HepG2 (cell line): ENCODE data around the gene CARD19. TPM values are rescaled to one million over a fixed set of nuclear protein-coding genes. Genes with fewer than 3 reads are reported as not detected.
A peak's percentile ranks its signal among the peaks of the same experiment; 100 is the strongest.

Experiments
- ARNT ChIP-seq: fragments of 450-650 bp; IDR thresholded peaks from 2 replicates; pipeline ENCODE4 v1.6.1; 2017
- DPF2 ChIP-seq: sonication (generic); formaldehyde crosslinking; IDR thresholded peaks from 2 replicates; pipeline ENCODE4 v1.4.0; 2020; ENCODE audit warnings: mild to moderate bottlenecking, low read depth, missing genetic modification reagents, borderline replicate concordance
- GATAD1 ChIP-seq: IDR thresholded peaks from 2 replicates; pipeline ENCODE4 v1.6.1; 2016; ENCODE audit warnings: missing genetic modification reagents, missing compliant biosample characterization
- SMARCE1 ChIP-seq: fragments of 450-650 bp; IDR thresholded peaks from 2 replicates; pipeline ENCODE4 v1.6.1; 2017; ENCODE audit warnings: borderline replicate concordance
- SOX13 ChIP-seq, 3 experiments: fragments of 450-650 bp in 1 of 3; sonication (generic) in 1 of 3; formaldehyde crosslinking in 1 of 3; IDR thresholded peaks in 2 of 3; conservative IDR thresholded peaks in 1 of 3; 2 replicates each; pipeline versions ENCODE4 v1.5.0 to v1.6.1; 2016 to 2020; ENCODE audit warnings: antibody characterized with exemption in 1 of 3, mild to moderate bottlenecking in 1 of 3, missing compliant biosample characterization in 1 of 3, missing genetic modification reagents in 1 of 3, moderate library complexity in 1 of 3
- TMF1 ChIP-seq: sonication (generic); formaldehyde crosslinking; IDR thresholded peaks from 2 replicates; pipeline ENCODE4 v1.8.1; 2022; ENCODE audit warnings: low read depth, missing genetic modification reagents
- ZNF225 ChIP-seq: sonication (generic); formaldehyde crosslinking; IDR thresholded peaks from 2 replicates; pipeline ENCODE4 v1.4.0; 2020; ENCODE audit warnings: mild to moderate bottlenecking, missing genetic modification reagents
- polyA plus RNA-seq, 8 experiments: library from polyadenylated mRNA; depleted of rRNA in 3 of 8; stranded (reverse) in 7 of 8; unstranded in 1 of 8; fragments of >200 nt; fragmentation: Illumina TruSeq in 4 of 8; extraction: Trizol in 4 of 8; gene quantifications; 2 replicates each; pipeline versions ENCODE4 v1.2.1 to v1.2.3, GENCODE V29; 2011 to 2016; ENCODE audit warnings: low read depth in 4 of 8, missing spikeins in 1 of 8, mixed read lengths in 1 of 8; ENCODE audit not compliant: insufficient read depth in 1 of 8
- total RNA-seq, 5 experiments: library from RNA; depleted of rRNA; stranded (reverse); fragments of >200 nt; fragmentation: Illumina TruSeq; extraction: Trizol; gene quantifications; 2 replicates each; pipeline ENCODE4 v1.2.3, GENCODE V29; 2016; ENCODE audit warnings: low read depth in 1 of 5
- TF ChIP-seq, protein P1 (sequence below): sonication (generic); formaldehyde crosslinking; IDR thresholded peaks from 2 replicates; pipeline ENCODE4 v1.5.0; 2020; ENCODE audit warnings: missing genetic modification reagents
- TF ChIP-seq, protein P2 (sequence below): sonication (generic); formaldehyde crosslinking; IDR thresholded peaks from 2 replicates; pipeline ENCODE4 v1.9.0; 2021; ENCODE audit warnings: missing genetic modification reagents, borderline replicate concordance
- TF ChIP-seq, protein P3 (sequence below): sonication (generic); formaldehyde crosslinking; IDR thresholded peaks from 2 replicates; pipeline ENCODE4 v1.9.0; 2021; ENCODE audit warnings: mild to moderate bottlenecking, missing genetic modification reagents
- TF ChIP-seq, protein P4 (sequence below): sonication (generic); formaldehyde crosslinking; IDR thresholded peaks from 2 replicates; pipeline ENCODE4 v1.8.1; 2023; ENCODE audit warnings: mild to moderate bottlenecking, moderate library complexity, missing genetic modification reagents
- TF ChIP-seq, protein P5 (sequence below): sonication (generic); formaldehyde crosslinking; IDR thresholded peaks from 2 replicates; pipeline ENCODE4 v1.8.1; 2023; ENCODE audit warnings: mild to moderate bottlenecking, missing genetic modification reagents

Gene CARD19
- total and polyA plus RNA-seq, 2 of the 13 experiments (the other 11 are each of a cell fraction or from before 2014, with no cell fraction given): 18.4 to 47.2 TPM

DNA sequence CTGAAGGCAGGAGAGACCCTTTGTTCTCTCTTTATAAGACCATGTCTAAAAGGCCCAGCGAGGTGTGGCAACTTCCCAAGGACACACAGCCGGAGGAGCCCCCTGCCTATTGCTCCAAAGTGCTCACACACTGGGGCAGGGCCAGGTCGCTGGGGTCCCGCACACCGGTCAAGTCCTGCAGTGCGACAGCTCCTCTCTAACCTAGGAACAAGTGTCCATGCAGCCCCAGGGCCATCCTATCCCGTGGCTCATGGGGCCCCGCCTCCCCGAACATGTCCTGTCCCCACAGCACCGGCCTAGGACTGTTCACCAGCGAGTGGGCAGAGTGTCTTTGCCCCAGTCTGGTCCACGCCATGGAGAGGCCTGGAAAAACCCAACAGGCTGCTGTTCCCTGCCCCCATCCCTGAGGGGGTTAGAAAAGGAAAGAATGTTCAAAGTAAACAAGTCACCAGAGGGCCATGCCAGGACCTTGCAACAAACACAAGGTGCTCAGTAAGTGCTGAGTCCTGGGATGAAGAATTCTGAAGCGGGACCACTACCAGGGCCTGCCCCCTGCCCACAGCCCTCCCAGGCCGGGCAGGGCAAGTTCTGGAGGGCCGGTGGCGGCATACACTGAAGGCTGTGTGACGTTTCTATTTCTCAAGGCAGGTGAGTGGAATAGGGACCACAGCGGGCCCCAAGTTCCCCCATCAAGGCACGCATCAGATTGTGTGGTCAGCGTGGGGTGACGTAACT is 37.1 kb downstream of the CARD19 start (continued):
- TF ChIP-seq, protein P1, sequence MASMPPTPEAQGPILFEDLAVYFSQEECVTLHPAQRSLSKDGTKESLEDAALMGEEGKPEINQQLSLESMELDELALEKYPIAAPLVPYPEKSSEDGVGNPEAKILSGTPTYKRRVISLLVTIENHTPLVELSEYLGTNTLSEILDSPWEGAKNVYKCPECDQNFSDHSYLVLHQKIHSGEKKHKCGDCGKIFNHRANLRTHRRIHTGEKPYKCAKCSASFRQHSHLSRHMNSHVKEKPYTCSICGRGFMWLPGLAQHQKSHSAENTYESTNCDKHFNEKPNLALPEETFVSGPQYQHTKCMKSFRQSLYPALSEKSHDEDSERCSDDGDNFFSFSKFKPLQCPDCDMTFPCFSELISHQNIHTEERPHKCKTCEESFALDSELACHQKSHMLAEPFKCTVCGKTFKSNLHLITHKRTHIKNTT (CRISPR knock-in tag): no peak
- no peak for TF ChIP-seq SOX13 (IDR thresholded peaks at IDR 0.05)
- TF ChIP-seq SOX13 (CRISPR knock-in tag; conservative IDR thresholded peaks at IDR 0.05 in 1 of 2, IDR thresholded peaks at IDR 0.05 in 1 of 2): no peak; a peak in 1 of 4 replicates
- TF ChIP-seq SMARCE1: no peak
- TF ChIP-seq TMF1 (CRISPR knock-in tag): no peak
- TF ChIP-seq, protein P2, sequence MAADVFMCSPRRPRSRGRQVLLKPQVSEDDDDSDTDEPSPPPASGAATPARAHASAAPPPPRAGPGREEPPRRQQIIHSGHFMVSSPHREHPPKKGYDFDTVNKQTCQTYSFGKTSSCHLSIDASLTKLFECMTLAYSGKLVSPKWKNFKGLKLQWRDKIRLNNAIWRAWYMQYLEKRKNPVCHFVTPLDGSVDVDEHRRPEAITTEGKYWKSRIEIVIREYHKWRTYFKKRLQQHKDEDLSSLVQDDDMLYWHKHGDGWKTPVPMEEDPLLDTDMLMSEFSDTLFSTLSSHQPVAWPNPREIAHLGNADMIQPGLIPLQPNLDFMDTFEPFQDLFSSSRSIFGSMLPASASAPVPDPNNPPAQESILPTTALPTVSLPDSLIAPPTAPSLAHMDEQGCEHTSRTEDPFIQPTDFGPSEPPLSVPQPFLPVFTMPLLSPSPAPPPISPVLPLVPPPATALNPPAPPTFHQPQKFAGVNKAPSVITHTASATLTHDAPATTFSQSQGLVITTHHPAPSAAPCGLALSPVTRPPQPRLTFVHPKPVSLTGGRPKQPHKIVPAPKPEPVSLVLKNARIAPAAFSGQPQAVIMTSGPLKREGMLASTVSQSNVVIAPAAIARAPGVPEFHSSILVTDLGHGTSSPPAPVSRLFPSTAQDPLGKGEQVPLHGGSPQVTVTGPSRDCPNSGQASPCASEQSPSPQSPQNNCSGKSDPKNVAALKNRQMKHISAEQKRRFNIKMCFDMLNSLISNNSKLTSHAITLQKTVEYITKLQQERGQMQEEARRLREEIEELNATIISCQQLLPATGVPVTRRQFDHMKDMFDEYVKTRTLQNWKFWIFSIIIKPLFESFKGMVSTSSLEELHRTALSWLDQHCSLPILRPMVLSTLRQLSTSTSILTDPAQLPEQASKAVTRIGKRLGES (CRISPR knock-in tag): 0 out of 2 replicates have a peak, but pooled peaks have one; percentile 26
- TF ChIP-seq GATAD1 (CRISPR knock-in tag): no peak
- no peak for TF ChIP-seq DPF2 (CRISPR knock-in tag)
- TF ChIP-seq, protein P3, sequence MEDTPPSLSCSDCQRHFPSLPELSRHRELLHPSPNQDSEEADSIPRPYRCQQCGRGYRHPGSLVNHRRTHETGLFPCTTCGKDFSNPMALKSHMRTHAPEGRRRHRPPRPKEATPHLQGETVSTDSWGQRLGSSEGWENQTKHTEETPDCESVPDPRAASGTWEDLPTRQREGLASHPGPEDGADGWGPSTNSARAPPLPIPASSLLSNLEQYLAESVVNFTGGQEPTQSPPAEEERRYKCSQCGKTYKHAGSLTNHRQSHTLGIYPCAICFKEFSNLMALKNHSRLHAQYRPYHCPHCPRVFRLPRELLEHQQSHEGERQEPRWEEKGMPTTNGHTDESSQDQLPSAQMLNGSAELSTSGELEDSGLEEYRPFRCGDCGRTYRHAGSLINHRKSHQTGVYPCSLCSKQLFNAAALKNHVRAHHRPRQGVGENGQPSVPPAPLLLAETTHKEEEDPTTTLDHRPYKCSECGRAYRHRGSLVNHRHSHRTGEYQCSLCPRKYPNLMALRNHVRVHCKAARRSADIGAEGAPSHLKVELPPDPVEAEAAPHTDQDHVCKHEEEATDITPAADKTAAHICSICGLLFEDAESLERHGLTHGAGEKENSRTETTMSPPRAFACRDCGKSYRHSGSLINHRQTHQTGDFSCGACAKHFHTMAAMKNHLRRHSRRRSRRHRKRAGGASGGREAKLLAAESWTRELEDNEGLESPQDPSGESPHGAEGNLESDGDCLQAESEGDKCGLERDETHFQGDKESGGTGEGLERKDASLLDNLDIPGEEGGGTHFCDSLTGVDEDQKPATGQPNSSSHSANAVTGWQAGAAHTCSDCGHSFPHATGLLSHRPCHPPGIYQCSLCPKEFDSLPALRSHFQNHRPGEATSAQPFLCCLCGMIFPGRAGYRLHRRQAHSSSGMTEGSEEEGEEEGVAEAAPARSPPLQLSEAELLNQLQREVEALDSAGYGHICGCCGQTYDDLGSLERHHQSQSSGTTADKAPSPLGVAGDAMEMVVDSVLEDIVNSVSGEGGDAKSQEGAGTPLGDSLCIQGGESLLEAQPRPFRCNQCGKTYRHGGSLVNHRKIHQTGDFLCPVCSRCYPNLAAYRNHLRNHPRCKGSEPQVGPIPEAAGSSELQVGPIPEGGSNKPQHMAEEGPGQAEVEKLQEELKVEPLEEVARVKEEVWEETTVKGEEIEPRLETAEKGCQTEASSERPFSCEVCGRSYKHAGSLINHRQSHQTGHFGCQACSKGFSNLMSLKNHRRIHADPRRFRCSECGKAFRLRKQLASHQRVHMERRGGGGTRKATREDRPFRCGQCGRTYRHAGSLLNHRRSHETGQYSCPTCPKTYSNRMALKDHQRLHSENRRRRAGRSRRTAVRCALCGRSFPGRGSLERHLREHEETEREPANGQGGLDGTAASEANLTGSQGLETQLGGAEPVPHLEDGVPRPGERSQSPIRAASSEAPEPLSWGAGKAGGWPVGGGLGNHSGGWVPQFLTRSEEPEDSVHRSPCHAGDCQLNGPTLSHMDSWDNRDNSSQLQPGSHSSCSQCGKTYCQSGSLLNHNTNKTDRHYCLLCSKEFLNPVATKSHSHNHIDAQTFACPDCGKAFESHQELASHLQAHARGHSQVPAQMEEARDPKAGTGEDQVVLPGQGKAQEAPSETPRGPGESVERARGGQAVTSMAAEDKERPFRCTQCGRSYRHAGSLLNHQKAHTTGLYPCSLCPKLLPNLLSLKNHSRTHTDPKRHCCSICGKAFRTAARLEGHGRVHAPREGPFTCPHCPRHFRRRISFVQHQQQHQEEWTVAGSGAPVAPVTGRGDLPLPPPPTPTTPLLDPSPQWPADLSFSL (CRISPR knock-in tag): no peak
- no peak for TF ChIP-seq ARNT
- TF ChIP-seq, protein P4, sequence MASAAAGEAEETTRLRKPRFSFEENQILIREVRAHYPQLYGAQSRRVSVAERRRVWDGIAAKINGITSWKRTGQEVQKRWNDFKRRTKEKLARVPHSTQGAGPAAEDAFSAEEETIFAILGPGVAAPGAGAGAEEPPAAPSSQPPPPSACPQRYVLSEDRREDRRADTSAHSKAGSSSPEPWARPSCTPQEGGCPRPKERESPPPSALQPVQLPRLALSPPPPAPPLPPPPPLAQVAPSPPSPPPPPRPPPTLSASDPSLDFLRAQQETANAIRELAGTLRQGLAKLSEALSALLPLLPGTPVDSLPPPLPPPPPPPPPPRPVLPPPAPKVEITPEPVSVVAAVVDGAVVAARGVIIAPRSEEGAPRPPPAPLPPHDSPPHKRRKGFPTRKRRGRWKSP (CRISPR knock-in tag): no peak
- TF ChIP-seq ZNF225 (CRISPR knock-in tag): no peak; the same call in 1 of the 2 replicates
- TF ChIP-seq, protein P5, sequence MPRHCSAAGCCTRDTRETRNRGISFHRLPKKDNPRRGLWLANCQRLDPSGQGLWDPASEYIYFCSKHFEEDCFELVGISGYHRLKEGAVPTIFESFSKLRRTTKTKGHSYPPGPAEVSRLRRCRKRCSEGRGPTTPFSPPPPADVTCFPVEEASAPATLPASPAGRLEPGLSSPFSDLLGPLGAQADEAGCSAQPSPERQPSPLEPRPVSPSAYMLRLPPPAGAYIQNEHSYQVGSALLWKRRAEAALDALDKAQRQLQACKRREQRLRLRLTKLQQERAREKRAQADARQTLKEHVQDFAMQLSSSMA (CRISPR knock-in tag): no peak
